Erythroblast (primary cell): Measurements from ENCODE around the gene FADS2.

Experiments
- DNase-seq, 2 experiments: peaks; one replicate each; lab custom pipeline; 2025; lab: John Stamatoyannopoulos, UW
- GATA1 ChIP-seq: IDR thresholded peaks from 2 replicates; pipeline ENCODE4 v1.6.1; 2011; ENCODE audit warnings: low read depth, mild to moderate bottlenecking, control low read depth, low read length, moderate library complexity
- POLR2A ChIP-seq: IDR thresholded peaks from 2 replicates; pipeline ENCODE4 v1.6.1; 2011; ENCODE audit warnings: mild to moderate bottlenecking, low read length

Gene FADS2

GRCh38 chr11:61803889-61804647, 24.0 kb upstream of the FADS2 start:
- DNase-seq, result no peak

GRCh38 chr11:61805146-61805545, 23.0 kb upstream of the FADS2 start:
- DNase-seq, result no peak
- TF ChIP-seq GATA1, result no peak
- TF ChIP-seq POLR2A, result no peak

More at GRCh38 chr11:61803889-61804647, 24.0 kb upstream of the FADS2 start:
- TF ChIP-seq POLR2A, result peak; percentile 28
- no peak for TF ChIP-seq GATA1

- no peak for TF ChIP-seq POLR2A
- no peak for TF ChIP-seq GATA1
- no peak for DNase-seq
Observed at GRCh38 chr11:61806785-61807184, 21.3 kb upstream of the FADS2 start.

GRCh38 chr11:61810671-61811175, 17.4 kb upstream of the FADS2 start:
- DNase-seq, result no peak
- TF ChIP-seq GATA1 (no peak), POLR2A (no peak)

- TF ChIP-seq GATA1 (no peak), POLR2A (no peak)
- DNase-seq, result no peak
Observed at GRCh38 chr11:61811831-61812230, 16.3 kb upstream of the FADS2 start.

- TF ChIP-seq GATA1 (no peak), POLR2A (peak; percentile 39)
Observed at GRCh38 chr11:61812736-61813411, 15.2 kb upstream of the FADS2 start.

GRCh38 chr11:61814247-61814957, 13.7 kb upstream of the FADS2 start:
- no peak for TF ChIP-seq POLR2A
- TF ChIP-seq GATA1, result no peak
- peak; percentile 54 to 65 for DNase-seq

More at GRCh38 chr11:61812736-61813411, 15.2 kb upstream of the FADS2 start:
- DNase-seq, result peak in 1 of 2 experiments; percentile 31

- TF ChIP-seq POLR2A, result peak; percentile 92
- no peak for TF ChIP-seq GATA1
- DNase-seq, result peak; percentile 86 to 88
Observed at GRCh38 chr11:61814958-61815789, 12.9 kb upstream of the FADS2 start.

- DNase-seq, result peak; percentile 77 to 79
- TF ChIP-seq GATA1 (no peak), POLR2A (no peak)
Observed at GRCh38 chr11:61815790-61816735, 12.0 kb upstream of the FADS2 start.

- peak; percentile 73 for TF ChIP-seq POLR2A
- no peak for TF ChIP-seq GATA1
- DNase-seq, result peak; percentile 93 to 94
Observed at GRCh38 chr11:61816736-61817455, 11.2 kb upstream of the FADS2 start, which contains the start of gene FADS1. TSS of gene FADS1 (minus strand) at chr11:61817003. CDS start at chr11:61816929, 74 bp downstream.

- no peak for DNase-seq
- TF ChIP-seq GATA1, result no peak
- no peak for TF ChIP-seq POLR2A
Observed at GRCh38 chr11:61817471-61818202, 10.5 kb upstream of the FADS2 start.

GRCh38 chr11:61820174-61820573, 7.9 kb upstream of the FADS2 start:
- DNase-seq, result peak in 1 of 2 experiments; percentile 52
- no peak for TF ChIP-seq POLR2A
- TF ChIP-seq GATA1, result no peak
